Measurements from ENCODE around the gene TTK. TPM values are rescaled to one million over a fixed set of nuclear protein-coding genes. Genes with fewer than 3 reads are reported as not detected.

Gene TTK
- total RNA-seq: 2.5 and 7.7 TPM in 2 replicates

DNA sequence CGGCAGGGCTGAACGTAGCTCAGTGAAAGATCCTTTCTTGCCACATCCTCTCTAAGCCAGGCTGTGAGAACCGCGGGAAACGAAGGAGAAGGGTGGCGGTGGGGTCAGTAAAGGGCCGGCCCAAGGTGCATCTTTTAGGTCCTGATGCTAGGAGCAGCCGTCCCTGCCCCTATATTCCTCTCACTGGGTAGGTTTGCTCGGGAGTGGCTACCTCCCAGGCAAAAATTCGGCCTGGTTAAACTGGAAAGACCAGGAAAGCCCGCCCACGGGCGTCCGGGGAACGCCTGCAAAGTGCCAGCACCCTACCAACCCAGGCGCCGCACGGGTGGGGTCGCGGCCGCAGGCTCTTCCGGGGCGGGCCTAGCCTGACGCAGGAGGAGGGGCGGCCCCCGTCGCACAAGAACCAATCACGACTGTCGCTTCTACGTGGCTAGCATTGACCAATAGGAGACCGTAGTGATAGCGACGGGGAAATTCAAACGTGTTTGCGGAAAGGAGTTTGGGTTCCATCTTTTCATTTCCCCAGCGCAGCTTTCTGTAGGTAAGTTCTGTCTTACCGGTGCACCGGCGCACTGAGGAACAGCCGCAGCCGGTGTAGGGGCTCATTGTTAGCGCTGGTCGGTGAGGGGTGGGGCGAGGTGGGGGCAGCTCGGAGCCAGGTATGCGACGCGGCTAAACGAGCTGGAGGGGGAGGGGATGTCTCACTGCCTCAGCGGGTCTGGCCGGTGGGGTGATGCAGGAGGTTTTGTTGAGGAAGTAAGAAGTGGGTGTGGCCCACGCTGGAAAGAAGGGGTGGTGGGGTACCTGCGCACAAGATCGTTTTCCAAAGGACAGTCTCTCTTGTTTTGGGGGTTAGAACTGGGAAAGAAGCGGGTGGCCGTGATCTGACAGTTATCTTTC lies at the start of gene TTK:
Gene TTK (plus strand): TSS at position 477 of the 900 bp plus-strand sequence. CDS start 1,195 bp downstream, outside the sequence.

Other genes with a start within 250 kb of the TTK start
- 5.4 and 7.0 TPM in 2 replicates for gene ELOVL4, start 57.1 kb upstream of the TTK start, total RNA-seq
- gene BCKDHB, start 102.0 kb downstream of the TTK start, total RNA-seq: 10.7 and 11.4 TPM in 2 replicates

Measured in smooth muscle cell of the pulmonary artery (primary cell).